Psoas muscle (tissue), 8 donors: ENCODE results near the gene PRSS27. TPM values are rescaled to one million over a fixed set of nuclear protein-coding genes. Genes with fewer than 3 reads are reported as not detected.
A peak's percentile ranks its signal among the peaks of the same experiment; 100 is the strongest.

Experiments
- ATAC-seq, 4 donors: fragments of 200-7000 bp; cut with Tn5 transposase; one replicate each; pipeline ENCODE4 v1.9.1; 2020; ENCODE audit warnings: moderate library complexity in 3 of 4, mild to moderate bottlenecking in 2 of 4
- DNase-seq, 2 donors: peaks; one replicate each; pipeline ENCODE4 v3.0.0-alpha.2; 2020
- H3K27ac ChIP-seq: fragments of 200-600 bp; one replicate; pipeline ENCODE4 v1.8.0; 2022
- H3K27me3 ChIP-seq, 3 donors: fragments of 200-600 bp in 1 of 3; one replicate each; pipeline versions ENCODE4 v1.6.1 to v1.8.0; 2013 to 2022; ENCODE audit warnings: low read length in 2 of 3, mild to moderate bottlenecking in 2 of 3, moderate library complexity in 1 of 3; ENCODE audit not compliant: insufficient read depth in 3 of 3
- H3K36me3 ChIP-seq, 2 donors: fragments of 200-600 bp in 1 of 2; one replicate each; pipeline versions ENCODE4 v1.6.1 to v1.8.0; 2013 to 2022; ENCODE audit warnings: low read depth in 1 of 2, mild to moderate bottlenecking in 1 of 2, moderate library complexity in 1 of 2; ENCODE audit not compliant: insufficient read depth in 1 of 2
- H3K4me1 ChIP-seq: fragments of 200-600 bp; one replicate; pipeline ENCODE4 v1.8.0; 2022
- H3K4me3 ChIP-seq: fragments of 200-600 bp; one replicate; pipeline ENCODE4 v1.8.0; 2022; ENCODE audit warnings: mild to moderate bottlenecking
- H3K9me3 ChIP-seq: fragments of 200-600 bp; one replicate; pipeline ENCODE4 v1.8.0; 2022
- WGBS, 3 donors: extraction: QIAGEN DNeasy Blood & Tissue Kit; methylation state at CpG; one replicate each; pipeline versions ENCODE4 v1.1.6 to v1.1.7; 2013; 5-methylcytosine and 5-hydroxymethylcytosine counted together
- intact Hi-C, 2 donors: fragments of 100-400 bp; cut with DNase I; formaldehyde crosslinking; loops; one replicate each; pipeline versions ENCODE4 v1.11.0 to v1.14.2; 2022
- polyA plus RNA-seq, 3 donors: library from polyadenylated mRNA; stranded (reverse); fragments of 200-250 nt; gene quantifications; one replicate each; pipeline ENCODE4 v1.2.3, GENCODE V29; 2013
- total RNA-seq, 4 donors: library from RNA; stranded (reverse); fragmentation: NEBNext Ultra II Directional in 2 of 4; extraction: Animal tissue kit (Norgen Biotek cat#: 25700) in 2 of 4; gene quantifications; one replicate each; pipeline versions ENCODE4 v1.2.1 to v1.2.4, GENCODE V29; 2021 to 2023
- TF ChIP-seq, protein P1 (sequence below): fragments of 200-600 bp; IDR thresholded peaks from one replicate; pipeline ENCODE4 v1.8.0; 2022; ENCODE audit warnings: antibody characterized with exemption
- donor health status: healthy with polysubstance abuse.
- donor health status: DM: no; HTN: no; CAD: no; lungs with moderate emphysema.
- donor health status: Bipolar disorder and iron deficiency.
- donor health status: healthy.
- donor health status: DM: yes; HTN: yes; CAD: no.
- donor health status: DM: no; HTN: no; CAD: no.
- donor health status: DM: no; HTN: no; CAD: no.
- donor health status: DM: yes; HTN: yes; CAD: no.

The PRSS27 gene
- total and polyA plus RNA-seq, 7 donors: 0.07 to 0.34 (median 0.20) TPM; not detected in 2

DNA sequence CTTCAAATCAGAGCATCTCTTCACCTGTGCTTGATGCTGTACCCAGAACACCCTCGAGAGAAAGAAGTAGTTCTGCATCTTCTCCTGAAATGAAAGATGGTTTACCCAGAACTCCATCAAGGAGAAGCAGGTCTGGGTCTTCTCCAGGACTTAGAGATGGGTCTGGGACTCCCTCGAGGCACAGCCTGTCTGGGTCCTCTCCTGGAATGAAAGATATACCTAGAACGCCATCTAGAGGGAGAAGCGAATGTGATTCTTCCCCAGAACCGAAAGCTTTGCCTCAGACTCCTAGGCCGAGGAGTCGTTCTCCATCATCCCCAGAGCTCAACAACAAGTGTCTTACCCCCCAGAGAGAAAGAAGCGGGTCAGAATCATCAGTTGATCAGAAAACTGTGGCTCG is 44.7 kb upstream of the PRSS27 start:
- WGBS, 3 donors: 97 to 98% (median 97%) methylated on average over 9 of the region's 9 CpGs
- Histone ChIP-seq H3K4me3 (no peak overlapping the region), H3K27ac (no peak overlapping the region), H3K4me1 (peaks cover 17% of the 10 kb centered on the region), H3K9me3 (no peaks in the 10 kb centered on the region), H3K27me3 (no peaks in the 10 kb centered on the region), H3K36me3 (peaks cover 31 to 100% of the 10 kb centered on the region in 2 donors)
- ATAC-seq: no peak
- intact Hi-C loops: no loop called here
- TF ChIP-seq, protein P1, sequence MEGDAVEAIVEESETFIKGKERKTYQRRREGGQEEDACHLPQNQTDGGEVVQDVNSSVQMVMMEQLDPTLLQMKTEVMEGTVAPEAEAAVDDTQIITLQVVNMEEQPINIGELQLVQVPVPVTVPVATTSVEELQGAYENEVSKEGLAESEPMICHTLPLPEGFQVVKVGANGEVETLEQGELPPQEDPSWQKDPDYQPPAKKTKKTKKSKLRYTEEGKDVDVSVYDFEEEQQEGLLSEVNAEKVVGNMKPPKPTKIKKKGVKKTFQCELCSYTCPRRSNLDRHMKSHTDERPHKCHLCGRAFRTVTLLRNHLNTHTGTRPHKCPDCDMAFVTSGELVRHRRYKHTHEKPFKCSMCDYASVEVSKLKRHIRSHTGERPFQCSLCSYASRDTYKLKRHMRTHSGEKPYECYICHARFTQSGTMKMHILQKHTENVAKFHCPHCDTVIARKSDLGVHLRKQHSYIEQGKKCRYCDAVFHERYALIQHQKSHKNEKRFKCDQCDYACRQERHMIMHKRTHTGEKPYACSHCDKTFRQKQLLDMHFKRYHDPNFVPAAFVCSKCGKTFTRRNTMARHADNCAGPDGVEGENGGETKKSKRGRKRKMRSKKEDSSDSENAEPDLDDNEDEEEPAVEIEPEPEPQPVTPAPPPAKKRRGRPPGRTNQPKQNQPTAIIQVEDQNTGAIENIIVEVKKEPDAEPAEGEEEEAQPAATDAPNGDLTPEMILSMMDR: no peak
- DNase-seq: no peak

DNA sequence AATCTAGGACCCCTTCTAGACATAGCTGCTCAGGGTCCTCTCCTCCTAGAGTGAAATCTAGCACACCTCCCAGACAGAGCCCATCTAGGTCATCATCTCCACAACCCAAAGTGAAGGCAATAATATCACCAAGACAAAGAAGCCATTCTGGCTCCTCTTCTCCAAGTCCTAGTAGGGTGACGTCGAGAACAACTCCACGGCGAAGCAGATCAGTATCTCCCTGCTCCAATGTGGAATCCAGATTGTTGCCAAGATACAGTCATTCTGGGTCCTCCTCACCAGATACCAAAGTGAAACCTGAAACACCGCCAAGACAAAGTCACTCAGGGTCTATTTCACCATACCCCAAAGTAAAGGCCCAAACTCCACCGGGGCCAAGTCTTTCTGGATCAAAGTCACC is 43.1 kb upstream of the PRSS27 start:
- peaks cover 10% of the 10 kb centered on the region for H3K4me1 ChIP-seq
- DNase-seq: no peak
- H3K36me3 ChIP-seq: peaks cover 39 to 100% of the 10 kb centered on the region in 2 donors
- H3K27ac ChIP-seq: no peak overlapping the region
- intact Hi-C loops: no loop called here
- no peaks in the 10 kb centered on the region for H3K27me3 ChIP-seq
- ATAC-seq: peak; percentile 13 to 52 (median 37)
- TF ChIP-seq, protein P1: no peak
- no peak overlapping the region for H3K4me3 ChIP-seq
- 52 to 79% (median 55%) methylated on average over 6 of the region's 6 CpGs for WGBS, 3 donors
- no peaks in the 10 kb centered on the region for H3K9me3 ChIP-seq

DNA sequence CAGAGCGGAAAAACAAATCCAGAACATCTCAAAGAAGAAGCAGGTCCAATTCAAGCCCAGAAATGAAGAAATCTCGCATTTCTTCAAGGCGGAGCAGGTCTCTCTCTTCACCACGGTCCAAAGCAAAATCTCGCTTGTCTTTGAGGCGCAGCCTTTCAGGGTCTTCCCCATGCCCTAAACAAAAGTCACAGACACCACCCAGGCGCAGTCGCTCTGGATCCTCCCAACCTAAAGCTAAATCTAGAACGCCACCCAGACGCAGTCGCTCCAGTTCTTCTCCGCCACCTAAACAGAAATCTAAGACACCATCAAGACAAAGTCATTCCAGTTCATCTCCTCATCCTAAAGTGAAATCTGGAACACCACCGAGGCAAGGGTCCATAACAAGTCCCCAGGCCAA is 42.7 kb upstream of the PRSS27 start:
- Histone ChIP-seq H3K4me3 (no peak overlapping the region), H3K36me3 (peaks cover 36 to 100% of the 10 kb centered on the region in 2 donors), H3K4me1 (peaks cover 8% of the 10 kb centered on the region), H3K27ac (no peak overlapping the region), H3K27me3 (no peaks in the 10 kb centered on the region), H3K9me3 (no peaks in the 10 kb centered on the region)
- ATAC-seq (no peak), DNase-seq (peak in 1 of 2 donors; percentile 28)
- intact Hi-C loops: no loop called here
- TF ChIP-seq, protein P1: no peak
- WGBS, 3 donors: 96 to 99% (median 97%) methylated on average over 13 of the region's 13 CpGs

DNA sequence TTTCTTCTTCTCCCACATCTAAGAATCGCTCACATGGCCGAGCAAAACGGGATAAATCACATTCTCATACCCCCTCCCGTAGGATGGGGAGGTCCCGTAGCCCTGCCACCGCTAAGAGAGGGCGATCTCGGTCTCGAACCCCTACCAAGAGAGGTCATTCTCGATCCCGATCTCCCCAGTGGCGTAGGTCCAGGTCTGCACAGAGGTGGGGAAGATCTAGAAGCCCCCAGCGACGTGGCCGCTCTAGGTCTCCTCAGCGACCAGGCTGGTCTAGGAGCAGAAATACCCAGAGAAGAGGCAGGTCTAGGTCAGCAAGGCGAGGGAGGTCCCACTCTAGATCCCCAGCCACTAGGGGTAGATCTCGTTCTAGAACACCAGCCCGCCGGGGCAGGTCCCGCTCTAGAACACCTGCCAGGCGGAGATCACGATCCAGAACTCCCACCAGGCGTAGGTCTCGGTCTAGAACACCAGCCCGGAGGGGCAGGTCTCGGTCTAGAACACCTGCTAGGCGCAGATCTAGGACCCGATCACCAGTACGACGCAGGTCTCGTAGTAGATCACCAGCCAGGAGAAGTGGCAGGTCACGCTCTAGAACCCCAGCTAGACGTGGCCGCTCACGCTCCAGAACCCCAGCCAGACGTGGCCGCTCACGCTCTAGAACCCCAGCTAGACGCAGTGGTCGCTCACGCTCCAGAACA is 42.0 kb upstream of the PRSS27 start:
- TF ChIP-seq, protein P1: no peak
- no peak overlapping the region for H3K27ac ChIP-seq
- H3K9me3 ChIP-seq: no peaks in the 10 kb centered on the region
- H3K4me1 ChIP-seq: peaks cover 9% of the 10 kb centered on the region
- H3K27me3 ChIP-seq: no peaks in the 10 kb centered on the region
- DNase-seq (peak in 1 of 2 donors; percentile 44), ATAC-seq (peak in 1 of 4 donors; percentile 8)
- no peak overlapping the region for H3K4me3 ChIP-seq
- intact Hi-C loops: no loop called here
- 97 to 98% (median 98%) methylated on average over 42 of the region's 42 CpGs for WGBS, 3 donors
- H3K36me3 ChIP-seq: peaks cover 32 to 100% of the 10 kb centered on the region in 2 donors

DNA sequence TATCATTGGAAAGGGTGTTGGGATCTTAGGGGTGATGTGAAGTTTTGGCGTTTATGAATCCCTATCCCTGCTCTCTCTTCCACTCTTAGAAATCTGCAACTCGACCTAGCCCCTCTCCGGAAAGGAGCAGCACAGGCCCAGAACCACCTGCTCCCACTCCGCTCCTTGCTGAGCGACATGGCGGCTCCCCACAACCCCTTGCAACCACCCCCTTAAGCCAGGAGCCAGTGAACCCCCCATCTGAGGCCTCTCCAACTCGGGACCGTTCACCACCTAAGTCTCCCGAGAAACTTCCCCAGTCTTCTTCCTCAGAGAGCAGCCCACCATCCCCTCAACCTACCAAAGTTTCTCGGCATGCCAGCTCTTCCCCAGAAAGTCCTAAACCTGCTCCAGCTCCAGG is 41.4 kb upstream of the PRSS27 start:
- Histone ChIP-seq H3K36me3 (peaks cover 32 to 100% of the 10 kb centered on the region in 2 donors), H3K9me3 (no peaks in the 10 kb centered on the region), H3K27ac (no peak overlapping the region), H3K4me1 (peaks cover 14% of the 10 kb centered on the region), H3K4me3 (no peak overlapping the region), H3K27me3 (no peaks in the 10 kb centered on the region)
- intact Hi-C loops: no loop called here
- ATAC-seq (no peak), DNase-seq (no peak)
- 87 to 96% (median 95%) methylated on average over 10 of the region's 10 CpGs for WGBS, 3 donors
- TF ChIP-seq, protein P1: no peak
